Ovary (tissue), 9 donors: Measurements from ENCODE around the gene ARHGAP18. TPM values are rescaled to one million over a fixed set of nuclear protein-coding genes. Genes with fewer than 3 reads are reported as not detected.

Experiments used
- DNase-seq, 5 donors: peaks; one replicate each; pipeline ENCODE4 v3.0.0-alpha.2; 2019 to 2020
- H3K27ac ChIP-seq, 2 donors: fragments of 200-600 bp; one replicate each; pipeline versions ENCODE4 v1.5.1 to v1.8.0; 2019 to 2022
- H3K27me3 ChIP-seq: fragments of 200-600 bp; one replicate; pipeline ENCODE4 v1.8.0; 2022
- H3K36me3 ChIP-seq: fragments of 200-600 bp; sonication (generic); one replicate; pipeline ENCODE4 v1.5.1; 2019
- H3K4me1 ChIP-seq: one replicate; pipeline ENCODE4 v1.8.1; 2013; ENCODE audit warnings: mild to moderate bottlenecking, moderate library complexity; ENCODE audit not compliant: insufficient read depth
- H3K4me3 ChIP-seq: fragments of 200-600 bp; sonication (generic); one replicate; pipeline ENCODE4 v1.5.1; 2017
- H3K9me3 ChIP-seq, 2 donors: fragments of 200-600 bp in 1 of 2; sonication (generic) in 1 of 2; one replicate each; pipeline versions ENCODE4 v1.5.1 to v1.8.1; 2013 to 2019; ENCODE audit warnings: mild to moderate bottlenecking in 1 of 2, moderate library complexity in 1 of 2
- EP300 ChIP-seq: sonication (generic); formaldehyde crosslinking; IDR thresholded peaks from one replicate; pipeline ENCODE4 v1.6.1; 2017; ENCODE audit warnings: antibody characterized with exemption
- POLR2A ChIP-seq: fragments of 450-650 bp; IDR thresholded peaks from one replicate; pipeline ENCODE4 v1.6.1; 2017; ENCODE audit warnings: antibody characterized with exemption, mild to moderate bottlenecking, moderate library complexity
- WGBS, 3 donors: extraction: QIAGEN DNeasy Blood & Tissue Kit in 1 of 3; methylation state at CpG; one replicate each; pipeline versions ENCODE4 v1.1.5 to v1.1.7; 2013 to 2017; 5-methylcytosine and 5-hydroxymethylcytosine counted together
- intact Hi-C, 4 donors: fragments of 100-400 bp; cut with DNase I; formaldehyde crosslinking; loops; one replicate each; pipeline versions ENCODE4 v1.11.0 to v1.15.1; 2022 to 2023
- polyA plus RNA-seq, 2 donors: library from polyadenylated mRNA; stranded (reverse); fragments of 200-250 nt in 1 of 2; fragments of 350-450 nt in 1 of 2; fragmentation: Illumina TruSeq in 1 of 2; extraction: RNeasy Lipid Tissue Mini Kit (QIAGEN cat#74804) in 1 of 2; gene quantifications; one replicate each; pipeline ENCODE4 v1.2.3, GENCODE V29; 2013 to 2014
- total RNA-seq, 7 donors: library from RNA; depleted of rRNA in 2 of 7; stranded (reverse); fragments of >200 nt in 2 of 7; fragmentation: NEBNext Ultra II Directional in 3 of 7; extraction: Animal tissue kit (Norgen Biotek cat#: 25700) in 3 of 7; gene quantifications; one replicate each; pipeline versions ENCODE4 v1.1.0 to v1.2.4, GENCODE V29; 2016 to 2023
- TF ChIP-seq, protein P1 (sequence below), 3 donors: fragments of 450-650 bp in 2 of 3; fragments of 200-600 bp in 1 of 3; IDR thresholded peaks; one replicate each; pipeline versions ENCODE4 v1.5.1 to v1.8.0; 2016 to 2022; ENCODE audit warnings: antibody characterized with exemption in 3 of 3, mild to moderate bottlenecking in 1 of 3
- donor health status: DM: no; HTN: no; CAD: no; lungs with moderate emphysema.
- donor health status: DM: no; HTN: no; CAD: no.
- donor health status: Bipolar disorder and iron deficiency.
- donor health status: DM: yes; HTN: yes; CAD: no.
- donor health status: DM: no; HTN: no; CAD: no.
- donor health status: DM: yes; HTN: yes; CAD: no.

Gene ARHGAP18
- total and polyA plus RNA-seq, 9 donors: 4.4 to 35.3 (median 9.6) TPM

DNA sequence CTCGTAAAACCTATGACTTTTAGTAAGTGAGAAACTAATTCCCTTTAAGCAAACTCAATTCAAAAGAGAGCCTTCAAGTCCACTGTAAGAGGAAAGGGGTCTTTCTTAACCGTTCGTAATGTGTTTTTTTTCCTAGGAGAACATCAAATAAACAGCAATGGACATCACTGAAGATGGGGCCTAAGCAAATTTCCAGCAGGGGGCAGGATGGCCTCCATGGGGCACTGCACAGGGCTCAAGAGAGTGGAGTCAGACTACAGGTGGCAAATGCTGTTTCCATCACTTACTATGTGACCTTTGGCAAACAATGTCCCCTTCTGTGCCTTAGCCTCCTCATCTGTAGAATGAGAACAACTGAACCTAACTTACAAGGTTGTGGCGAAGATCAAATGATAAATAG lies 88.7 kb downstream of the ARHGAP18 start:
- TF ChIP-seq, protein P1, sequence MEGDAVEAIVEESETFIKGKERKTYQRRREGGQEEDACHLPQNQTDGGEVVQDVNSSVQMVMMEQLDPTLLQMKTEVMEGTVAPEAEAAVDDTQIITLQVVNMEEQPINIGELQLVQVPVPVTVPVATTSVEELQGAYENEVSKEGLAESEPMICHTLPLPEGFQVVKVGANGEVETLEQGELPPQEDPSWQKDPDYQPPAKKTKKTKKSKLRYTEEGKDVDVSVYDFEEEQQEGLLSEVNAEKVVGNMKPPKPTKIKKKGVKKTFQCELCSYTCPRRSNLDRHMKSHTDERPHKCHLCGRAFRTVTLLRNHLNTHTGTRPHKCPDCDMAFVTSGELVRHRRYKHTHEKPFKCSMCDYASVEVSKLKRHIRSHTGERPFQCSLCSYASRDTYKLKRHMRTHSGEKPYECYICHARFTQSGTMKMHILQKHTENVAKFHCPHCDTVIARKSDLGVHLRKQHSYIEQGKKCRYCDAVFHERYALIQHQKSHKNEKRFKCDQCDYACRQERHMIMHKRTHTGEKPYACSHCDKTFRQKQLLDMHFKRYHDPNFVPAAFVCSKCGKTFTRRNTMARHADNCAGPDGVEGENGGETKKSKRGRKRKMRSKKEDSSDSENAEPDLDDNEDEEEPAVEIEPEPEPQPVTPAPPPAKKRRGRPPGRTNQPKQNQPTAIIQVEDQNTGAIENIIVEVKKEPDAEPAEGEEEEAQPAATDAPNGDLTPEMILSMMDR (IDR thresholded peaks at IDR 0.05): no peak
- TF ChIP-seq POLR2A (no peak), EP300 (no peak)
- WGBS, 3 donors: 88 to 97% (median 93%) methylated on average over 4 of the region's 4 CpGs
- intact Hi-C loops: loop anchor here in 1 of 4 donors (10.0 kb wide), 1 partner anchor 114 kb away; no protein-coding TSS in a partner anchor
- Histone ChIP-seq H3K36me3 (no peaks in the 10 kb centered on the region), H3K4me1 (no peaks in the 10 kb centered on the region), H3K27me3 (no peaks in the 10 kb centered on the region), H3K9me3 (no peaks in the 10 kb centered on the region), H3K4me3 (no peak overlapping the region), H3K27ac (no peak overlapping the region)
- no peak for DNase-seq

DNA sequence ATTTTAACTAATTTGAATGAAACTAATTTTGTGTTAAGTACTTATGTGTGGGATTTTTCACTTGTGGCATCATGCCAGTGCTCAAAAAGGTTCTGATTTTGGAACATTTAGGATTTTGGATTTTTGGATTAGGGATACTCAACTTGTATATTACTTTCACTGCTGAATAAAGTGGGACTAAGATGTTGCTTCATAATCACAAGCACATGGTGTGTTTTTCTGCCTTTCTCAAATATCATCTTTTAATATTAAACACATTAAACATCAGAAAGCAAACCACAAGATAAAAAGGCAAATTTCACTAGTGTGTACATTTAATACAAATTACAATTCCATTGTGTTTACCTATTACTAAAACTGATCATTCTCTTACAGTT lies 89.8 kb downstream of the ARHGAP18 start:
- DNase-seq: no peak
- intact Hi-C loops: loop anchor here in 1 of 4 donors (10.0 kb wide), 1 partner anchor 115 kb away; no protein-coding TSS in a partner anchor

DNA sequence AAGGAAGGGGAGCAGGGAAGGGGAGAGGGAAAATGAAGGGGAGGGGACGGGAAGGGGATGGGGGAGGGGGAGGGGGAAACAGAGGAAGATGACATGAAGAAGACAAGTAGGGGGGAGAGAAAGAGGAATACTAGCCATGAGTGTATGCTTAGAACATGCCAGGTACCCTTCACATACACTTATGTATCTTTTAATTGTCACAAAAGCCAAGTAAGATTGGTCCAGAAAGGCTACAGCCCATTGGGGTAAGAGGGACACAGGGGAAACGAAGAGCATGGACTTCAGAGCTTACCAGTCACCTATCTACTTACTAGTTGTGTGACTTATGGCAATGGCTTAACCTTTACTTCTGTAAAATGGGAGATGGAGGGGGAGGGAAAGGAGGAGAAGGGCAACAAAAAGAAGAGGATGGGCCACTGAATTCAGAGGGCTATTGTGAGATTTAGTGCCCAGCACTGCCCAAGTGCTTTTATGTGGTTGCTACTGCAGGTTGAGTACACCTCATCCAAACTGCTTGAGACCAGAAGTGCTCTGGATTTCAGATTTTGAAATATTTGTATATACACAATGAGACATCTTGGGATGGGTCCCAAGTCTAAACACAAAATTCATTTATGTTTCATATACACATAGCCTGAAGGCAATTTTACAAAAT lies 90.3 kb downstream of the ARHGAP18 start:
- Histone ChIP-seq H3K4me1 (no peaks in the 10 kb centered on the region), H3K4me3 (no peak overlapping the region), H3K9me3 (no peaks in the 10 kb centered on the region), H3K27ac (no peak overlapping the region), H3K36me3 (no peaks in the 10 kb centered on the region), H3K27me3 (no peaks in the 10 kb centered on the region)
- WGBS, 3 donors: 95 to 98% (median 96%) methylated on average over 2 of the region's 2 CpGs
- TF ChIP-seq POLR2A (no peak), EP300 (no peak)
- TF ChIP-seq, protein P1 (IDR thresholded peaks at IDR 0.05): no peak
- no peak for DNase-seq
- intact Hi-C loops: loop anchor here in 2 of 4 donors (10.0 kb wide), 2 partner anchors 105 to 115 kb away; no protein-coding TSS in a partner anchor

More for the DNA sequence above, 89.8 kb downstream of the ARHGAP18 start:
- no peak overlapping the region for H3K4me3 ChIP-seq
- H3K27ac ChIP-seq: no peak overlapping the region
- no peak for TF ChIP-seq POLR2A
- TF ChIP-seq, protein P1 (IDR thresholded peaks at IDR 0.05): no peak
- TF ChIP-seq EP300: no peak
- H3K27me3 ChIP-seq: no peaks in the 10 kb centered on the region
- no peaks in the 10 kb centered on the region for H3K4me1 ChIP-seq
- H3K9me3 ChIP-seq: no peaks in the 10 kb centered on the region
- H3K36me3 ChIP-seq: no peaks in the 10 kb centered on the region

DNA sequence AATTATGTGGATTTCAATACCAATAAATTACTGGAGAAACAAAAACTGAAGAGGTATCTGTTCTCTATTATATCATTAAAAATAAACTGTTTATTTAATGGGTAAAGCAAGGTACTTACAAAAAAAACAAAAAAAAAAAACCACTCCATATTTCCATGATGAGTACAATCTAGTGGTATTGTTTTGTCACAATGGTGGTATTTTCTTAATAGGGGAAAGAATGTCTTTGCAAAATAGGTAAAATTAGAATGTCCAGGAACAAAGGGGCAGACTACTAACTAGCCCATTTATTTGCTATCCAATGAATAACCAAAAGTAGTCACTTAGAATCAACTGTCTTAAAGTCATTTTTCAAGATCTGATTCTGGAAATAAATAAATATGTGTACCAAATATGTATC lies 92.0 kb downstream of the ARHGAP18 start:
- intact Hi-C loops: loop anchor here in 1 of 4 donors (10.0 kb wide), 1 partner anchor 107 kb away; no protein-coding TSS in a partner anchor

More for the DNA sequence above, 92.0 kb downstream of the ARHGAP18 start:
- Histone ChIP-seq H3K27ac (no peak overlapping the region), H3K36me3 (no peaks in the 10 kb centered on the region), H3K9me3 (no peaks in the 10 kb centered on the region), H3K4me1 (no peaks in the 10 kb centered on the region), H3K27me3 (no peaks in the 10 kb centered on the region), H3K4me3 (no peak overlapping the region)
- TF ChIP-seq, protein P1 (IDR thresholded peaks at IDR 0.05): no peak
- TF ChIP-seq POLR2A (no peak), EP300 (no peak)
- no peak for DNase-seq
